ENCODE results near the gene ADAMTS2. TPM values are rescaled to one million over a fixed set of nuclear protein-coding genes. Genes with fewer than 3 reads are reported as not detected.

ADAMTS2 gene
- total RNA-seq, 1 experiment from 2014 or later: not detected

GRCh38 chr5:179080724-179081123 is 264.5 kb downstream of the ADAMTS2 start:
- BruUV-seq (replicated peaks): no TSS peak
- intact Hi-C loops (cut with micrococcal nuclease): no loop called here
- Histone ChIP-seq H3K9ac (ENCODE audit: low read length) (no peak overlapping the region), H3K27ac (ENCODE audit: low read length) (no peak overlapping the region), H3F3A (ENCODE audit: low read length, unreplicated experiment) (no peaks in the 10 kb centered on the region), H3K27me3 (ENCODE audit: low read length) (no peaks in the 10 kb centered on the region), H3K4me2 (ENCODE audit: low read length) (no peak overlapping the region), H3K9me3 (ENCODE audit: low read length) (peaks cover 12% of the 10 kb centered on the region; the same call in 1 of the 2 replicates), H3K4me1 (ENCODE audit: insufficient read depth, low read length) (no peaks in the 10 kb centered on the region), H4K20me1 (ENCODE audit: low read length) (no peaks in the 10 kb centered on the region), H3K9me2 (replicated peaks; ENCODE audit: low read length) (no peaks in the 10 kb centered on the region), H3K4me3 (ENCODE audit: low read length) (no peak overlapping the region), H3K79me2 (ENCODE audit: low read length) (no peaks in the 10 kb centered on the region), H3K36me3 (ENCODE audit: low read depth, low read length) (no peaks in the 10 kb centered on the region), H2AFZ (ENCODE audit: low read length) (no peak overlapping the region)
- TF ChIP-seq CTCF (conservative IDR thresholded peaks at IDR 0.05; ENCODE audit: low read depth, low read length): no peak
- TF ChIP-seq EZH2phosphoT487 (IDR thresholded peaks at IDR 0.05; ENCODE audit: borderline replicate concordance, low read length): no peak
- no peak for TF ChIP-seq EZH2 (IDR thresholded peaks at IDR 0.05; ENCODE audit: low read length, unreplicated experiment)
- POLR2A ChIA-PET (ENCODE audit: unreplicated experiment): no interaction called here
- no peak for ATAC-seq
- CTCF ChIA-PET: no interaction called here
- no peak for DNase-seq

DNA sequence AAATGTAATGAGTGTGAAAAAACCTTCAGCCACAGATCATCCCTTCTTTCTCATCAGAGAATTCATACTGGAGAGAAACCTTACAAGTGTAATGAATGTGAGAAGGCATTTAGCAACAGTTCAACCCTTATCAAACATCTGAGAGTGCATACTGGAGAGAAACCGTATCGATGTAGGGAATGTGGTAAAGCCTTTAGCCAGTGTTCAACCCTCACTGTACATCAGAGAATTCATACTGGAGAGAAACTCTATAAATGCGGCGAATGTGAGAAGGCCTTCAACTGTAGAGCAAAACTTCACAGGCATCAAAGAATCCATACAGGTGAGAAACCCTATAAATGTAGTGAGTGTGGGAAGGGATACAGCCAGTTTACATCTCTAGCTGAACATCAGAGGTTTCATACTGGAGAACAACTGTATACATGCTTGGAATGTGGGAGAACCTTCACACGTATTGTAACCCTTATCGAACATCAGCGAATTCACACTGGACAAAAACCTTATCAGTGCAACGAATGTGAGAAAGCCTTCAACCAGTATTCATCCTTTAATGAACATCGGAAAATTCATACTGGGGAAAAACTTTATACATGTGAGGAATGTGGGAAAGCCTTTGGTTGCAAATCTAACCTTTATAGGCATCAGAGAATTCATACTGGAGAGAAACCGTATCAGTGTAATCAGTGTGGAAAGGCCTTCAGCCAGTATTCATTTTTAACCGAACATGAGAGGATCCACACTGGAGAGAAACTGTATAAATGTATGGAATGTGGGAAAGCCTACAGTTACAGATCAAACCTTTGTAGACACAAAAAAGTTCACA is 265.9 kb downstream of the ADAMTS2 start:
- no peak for ATAC-seq
- Histone ChIP-seq H3K9ac (ENCODE audit: low read length) (no peak overlapping the region), H3K4me3 (ENCODE audit: low read length) (no peak overlapping the region), H3K9me2 (replicated peaks; ENCODE audit: low read length) (no peaks in the 10 kb centered on the region), H3K4me1 (ENCODE audit: insufficient read depth, low read length) (no peaks in the 10 kb centered on the region), H3K79me2 (ENCODE audit: low read length) (no peaks in the 10 kb centered on the region), H3K4me2 (ENCODE audit: low read length) (no peak overlapping the region), H4K20me1 (ENCODE audit: low read length) (no peaks in the 10 kb centered on the region), H2AFZ (ENCODE audit: low read length) (no peak overlapping the region), H3F3A (ENCODE audit: low read length, unreplicated experiment) (no peaks in the 10 kb centered on the region), H3K9me3 (ENCODE audit: low read length) (peaks cover 12% of the 10 kb centered on the region; the same call in 1 of the 2 replicates), H3K36me3 (ENCODE audit: low read depth, low read length) (no peaks in the 10 kb centered on the region), H3K27ac (ENCODE audit: low read length) (no peak overlapping the region), H3K27me3 (ENCODE audit: low read length) (no peaks in the 10 kb centered on the region)
- TF ChIP-seq EZH2 (IDR thresholded peaks at IDR 0.05; ENCODE audit: low read length, unreplicated experiment): no peak
- no peak for TF ChIP-seq EZH2phosphoT487 (IDR thresholded peaks at IDR 0.05; ENCODE audit: borderline replicate concordance, low read length)
- TF ChIP-seq CTCF (conservative IDR thresholded peaks at IDR 0.05; ENCODE audit: low read depth, low read length): no peak
- intact Hi-C loops (cut with micrococcal nuclease): no loop called here
- ChIA-PET CTCF (no interaction called here), POLR2A (ENCODE audit: unreplicated experiment) (no interaction called here)
- BruUV-seq (replicated peaks): no TSS peak
- DNase-seq: no peak

GRCh38 chr5:179065703-179066102 is 279.6 kb downstream of the ADAMTS2 start:
- Histone ChIP-seq H3K79me2 (ENCODE audit: low read length) (no peaks in the 10 kb centered on the region), H2AFZ (ENCODE audit: low read length) (no peak overlapping the region), H3K9me3 (ENCODE audit: low read length) (no peaks in the 10 kb centered on the region; the same call in 1 of the 2 replicates), H3F3A (ENCODE audit: low read length, unreplicated experiment) (no peaks in the 10 kb centered on the region), H4K20me1 (ENCODE audit: low read length) (no peaks in the 10 kb centered on the region), H3K9me2 (replicated peaks; ENCODE audit: low read length) (no peaks in the 10 kb centered on the region), H3K27me3 (ENCODE audit: low read length) (no peaks in the 10 kb centered on the region), H3K4me3 (ENCODE audit: low read length) (no peak overlapping the region), H3K27ac (ENCODE audit: low read length) (no peak overlapping the region), H3K9ac (ENCODE audit: low read length) (no peak overlapping the region), H3K36me3 (ENCODE audit: low read depth, low read length) (no peaks in the 10 kb centered on the region), H3K4me1 (ENCODE audit: insufficient read depth, low read length) (no peaks in the 10 kb centered on the region), H3K4me2 (ENCODE audit: low read length) (no peak overlapping the region)
- ATAC-seq (no peak), DNase-seq (no peak)
- TF ChIP-seq CTCF (conservative IDR thresholded peaks at IDR 0.05; ENCODE audit: low read depth, low read length) (no peak), EZH2phosphoT487 (IDR thresholded peaks at IDR 0.05; ENCODE audit: borderline replicate concordance, low read length) (no peak), EZH2 (IDR thresholded peaks at IDR 0.05; ENCODE audit: low read length, unreplicated experiment) (no peak)
- intact Hi-C loops (cut with micrococcal nuclease): no loop called here
- no TSS peak for BruUV-seq (replicated peaks)
- ChIA-PET CTCF (no interaction called here), POLR2A (ENCODE audit: unreplicated experiment) (no interaction called here)
